ENCODE data around the gene ZMYND19.

The ZMYND19 gene

DNA sequence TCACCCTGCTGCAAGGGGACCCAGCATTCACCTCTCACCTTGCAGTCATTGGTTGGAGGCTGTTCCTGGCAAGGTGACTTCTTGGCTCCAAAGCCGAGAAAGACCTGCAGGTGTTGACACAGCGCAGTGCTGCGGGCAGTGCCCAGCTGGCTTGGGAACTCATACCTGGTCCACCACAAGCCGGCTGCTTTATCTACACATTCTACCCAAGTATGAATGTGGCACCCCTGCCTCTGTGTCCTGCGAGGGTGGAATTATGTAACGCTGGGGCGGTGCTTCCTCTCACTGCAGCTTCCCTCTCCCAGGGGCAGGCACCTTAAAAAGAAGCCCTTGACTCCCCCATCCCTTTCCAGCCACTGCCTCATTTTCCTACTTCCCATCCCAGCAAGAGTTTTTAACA lies 2.5 kb upstream of the ZMYND19 start (continued):
- TF ChIP-seq, protein P1, sequence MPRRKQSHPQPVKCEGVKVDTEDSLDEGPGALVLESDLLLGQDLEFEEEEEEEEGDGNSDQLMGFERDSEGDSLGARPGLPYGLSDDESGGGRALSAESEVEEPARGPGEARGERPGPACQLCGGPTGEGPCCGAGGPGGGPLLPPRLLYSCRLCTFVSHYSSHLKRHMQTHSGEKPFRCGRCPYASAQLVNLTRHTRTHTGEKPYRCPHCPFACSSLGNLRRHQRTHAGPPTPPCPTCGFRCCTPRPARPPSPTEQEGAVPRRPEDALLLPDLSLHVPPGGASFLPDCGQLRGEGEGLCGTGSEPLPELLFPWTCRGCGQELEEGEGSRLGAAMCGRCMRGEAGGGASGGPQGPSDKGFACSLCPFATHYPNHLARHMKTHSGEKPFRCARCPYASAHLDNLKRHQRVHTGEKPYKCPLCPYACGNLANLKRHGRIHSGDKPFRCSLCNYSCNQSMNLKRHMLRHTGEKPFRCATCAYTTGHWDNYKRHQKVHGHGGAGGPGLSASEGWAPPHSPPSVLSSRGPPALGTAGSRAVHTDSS (tag by site-specific recombination; IDR thresholded peaks at IDR 0.05), result no peak
- no peak for TF ChIP-seq ZBTB1 (tag by site-specific recombination; IDR thresholded peaks at IDR 0.05)
- no peak for TF ChIP-seq ZNF174 (tag by site-specific recombination; IDR thresholded peaks at IDR 0.05)

DNA sequence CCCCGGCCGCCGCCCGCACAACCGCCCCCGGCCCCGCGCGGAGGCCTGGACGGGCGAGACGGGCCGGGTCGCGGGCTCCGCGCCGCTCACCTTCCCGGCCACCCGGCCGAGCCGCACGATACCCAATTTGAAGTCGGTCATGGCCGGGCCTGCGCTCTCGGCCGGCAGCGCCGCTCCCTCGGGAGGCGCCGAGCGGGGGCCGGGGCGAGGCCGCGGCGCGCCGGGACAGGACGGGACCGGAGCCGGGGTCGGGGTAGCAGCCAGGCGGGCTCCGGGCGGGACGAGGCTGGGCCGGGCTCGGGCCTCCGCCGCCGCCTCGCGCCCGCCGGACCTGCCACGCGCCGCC lies 216 bp downstream of the ZMYND19 start:
- peak overlapping the region; percentile 75; the same call in 1 of the 2 replicates for H3K27ac ChIP-seq (ENCODE audit: extremely low read depth, low read depth, low read length)

GRCh38 chr9:137589441-137590122 lies 730 bp downstream of the ZMYND19 start:
- Histone ChIP-seq H3K36me3 (ENCODE audit: control insufficient read depth in 2 of 2, insufficient read depth in 1 of 2, low read length in 2 of 2) (peaks cover 11 to 48% of the 10 kb centered on the region in 2 experiments; a peak in 2 of 3 replicates), H3K4me3 (ENCODE audit: low read depth, low read length) (peak overlapping the region; percentile 69), H3K4me1 (ENCODE audit: control insufficient read depth, insufficient read depth, low read length) (peaks cover 2% of the 10 kb centered on the region; the same call in 1 of the 2 replicates), H3K27ac (ENCODE audit: extremely low read depth, low read depth, low read length) (peak overlapping the region; percentile 75; the same call in 1 of the 2 replicates), H3K9me3 (ENCODE audit: control insufficient read depth, insufficient read depth, low read depth, low read length) (no peaks in the 10 kb centered on the region)
- ChIA-PET POLR2A (interaction anchor here (0.7 to 4.2 kb wide), 5 partner anchors 10 to 130 kb away, joined by 3 to 24 read pairs (median 14); partner anchors contain the start of genes ARRDC1, DPH7 and EHMT1), CTCF (interaction anchor here (0.6 to 2.6 kb wide), 5 partner anchors 7 to 55 kb away, joined by 3 to 24 read pairs (median 3); partner anchors contain the start of gene DPH7)
- TF ChIP-seq KLF10 (tag by site-specific recombination; IDR thresholded peaks at IDR 0.05) (0 out of 2 replicates have a peak, but pooled peaks have one; percentile 34), ZNF660 (tag by site-specific recombination; IDR thresholded peaks at IDR 0.05) (peak; percentile 21; the same call in 1 of the 2 replicates), ZNF548 (tag by site-specific recombination; IDR thresholded peaks at IDR 0.05) (no peak), ZBTB20 (tag by site-specific recombination; IDR thresholded peaks at IDR 0.05) (peak; percentile 38; the same call in 1 of the 2 replicates), ZNF449 (tag by site-specific recombination; IDR thresholded peaks at IDR 0.05) (peak; percentile 84), ZNF610 (tag by site-specific recombination; IDR thresholded peaks at IDR 0.05; ENCODE audit: borderline replicate concordance) (no peak), ZNF37A (tag by site-specific recombination; IDR thresholded peaks at IDR 0.05) (no peak), ZNF292 (tag by site-specific recombination; IDR thresholded peaks at IDR 0.05; ENCODE audit: borderline replicate concordance, low read depth) (no peak)
- TF ChIP-seq, protein P2, sequence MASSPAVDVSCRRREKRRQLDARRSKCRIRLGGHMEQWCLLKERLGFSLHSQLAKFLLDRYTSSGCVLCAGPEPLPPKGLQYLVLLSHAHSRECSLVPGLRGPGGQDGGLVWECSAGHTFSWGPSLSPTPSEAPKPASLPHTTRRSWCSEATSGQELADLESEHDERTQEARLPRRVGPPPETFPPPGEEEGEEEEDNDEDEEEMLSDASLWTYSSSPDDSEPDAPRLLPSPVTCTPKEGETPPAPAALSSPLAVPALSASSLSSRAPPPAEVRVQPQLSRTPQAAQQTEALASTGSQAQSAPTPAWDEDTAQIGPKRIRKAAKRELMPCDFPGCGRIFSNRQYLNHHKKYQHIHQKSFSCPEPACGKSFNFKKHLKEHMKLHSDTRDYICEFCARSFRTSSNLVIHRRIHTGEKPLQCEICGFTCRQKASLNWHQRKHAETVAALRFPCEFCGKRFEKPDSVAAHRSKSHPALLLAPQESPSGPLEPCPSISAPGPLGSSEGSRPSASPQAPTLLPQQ (tag by site-specific recombination; IDR thresholded peaks at IDR 0.05), result 0 out of 2 replicates have a peak, but pooled peaks have one; percentile 14

More for the DNA sequence above, 216 bp downstream of the ZMYND19 start:
- ChIA-PET POLR2A (interaction anchor here (1.4 to 4.2 kb wide), 10 partner anchors 9 to 131 kb away, joined by 3 to 43 read pairs (median 12); partner anchors contain the start of genes ARRDC1, DPH7, EHMT1 and MRPL41), CTCF (interaction anchor here (0.6 to 1.5 kb wide), 4 partner anchors 8 to 55 kb away, joined by 3 to 6 read pairs (median 3); partner anchors contain the start of gene DPH7)
- TF ChIP-seq, protein P3, sequence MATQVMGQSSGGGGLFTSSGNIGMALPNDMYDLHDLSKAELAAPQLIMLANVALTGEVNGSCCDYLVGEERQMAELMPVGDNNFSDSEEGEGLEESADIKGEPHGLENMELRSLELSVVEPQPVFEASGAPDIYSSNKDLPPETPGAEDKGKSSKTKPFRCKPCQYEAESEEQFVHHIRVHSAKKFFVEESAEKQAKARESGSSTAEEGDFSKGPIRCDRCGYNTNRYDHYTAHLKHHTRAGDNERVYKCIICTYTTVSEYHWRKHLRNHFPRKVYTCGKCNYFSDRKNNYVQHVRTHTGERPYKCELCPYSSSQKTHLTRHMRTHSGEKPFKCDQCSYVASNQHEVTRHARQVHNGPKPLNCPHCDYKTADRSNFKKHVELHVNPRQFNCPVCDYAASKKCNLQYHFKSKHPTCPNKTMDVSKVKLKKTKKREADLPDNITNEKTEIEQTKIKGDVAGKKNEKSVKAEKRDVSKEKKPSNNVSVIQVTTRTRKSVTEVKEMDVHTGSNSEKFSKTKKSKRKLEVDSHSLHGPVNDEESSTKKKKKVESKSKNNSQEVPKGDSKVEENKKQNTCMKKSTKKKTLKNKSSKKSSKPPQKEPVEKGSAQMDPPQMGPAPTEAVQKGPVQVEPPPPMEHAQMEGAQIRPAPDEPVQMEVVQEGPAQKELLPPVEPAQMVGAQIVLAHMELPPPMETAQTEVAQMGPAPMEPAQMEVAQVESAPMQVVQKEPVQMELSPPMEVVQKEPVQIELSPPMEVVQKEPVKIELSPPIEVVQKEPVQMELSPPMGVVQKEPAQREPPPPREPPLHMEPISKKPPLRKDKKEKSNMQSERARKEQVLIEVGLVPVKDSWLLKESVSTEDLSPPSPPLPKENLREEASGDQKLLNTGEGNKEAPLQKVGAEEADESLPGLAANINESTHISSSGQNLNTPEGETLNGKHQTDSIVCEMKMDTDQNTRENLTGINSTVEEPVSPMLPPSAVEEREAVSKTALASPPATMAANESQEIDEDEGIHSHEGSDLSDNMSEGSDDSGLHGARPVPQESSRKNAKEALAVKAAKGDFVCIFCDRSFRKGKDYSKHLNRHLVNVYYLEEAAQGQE (tag by site-specific recombination; IDR thresholded peaks at IDR 0.05), result no peak
- TF ChIP-seq ZNF560 (tag by site-specific recombination; IDR thresholded peaks at IDR 0.05; ENCODE audit: borderline replicate concordance), result no peak
- no peak for TF ChIP-seq HOXC10 (CRISPR knock-in tag; IDR thresholded peaks at IDR 0.05)
- no peak for TF ChIP-seq SP3 (tag by site-specific recombination; IDR thresholded peaks at IDR 0.05)
- TF ChIP-seq INSM2 (tag by site-specific recombination; IDR thresholded peaks at IDR 0.05), result no peak
- TF ChIP-seq ZNF174 (tag by site-specific recombination; IDR thresholded peaks at IDR 0.05), result no peak
- no peak for TF ChIP-seq ZNF121 (tag by site-specific recombination; IDR thresholded peaks at IDR 0.05)
- TF ChIP-seq ZNF19 (tag by site-specific recombination; IDR thresholded peaks at IDR 0.05; ENCODE audit: low read depth), result no peak
- no peak for TF ChIP-seq ZNF16 (tag by site-specific recombination; IDR thresholded peaks at IDR 0.05; ENCODE audit: low read depth)
- TF ChIP-seq ZSCAN16 (tag by site-specific recombination; IDR thresholded peaks at IDR 0.05), result no peak
- no peak for TF ChIP-seq ZNF24 (tag by site-specific recombination; IDR thresholded peaks at IDR 0.05)
- TF ChIP-seq ZXDB (tag by site-specific recombination; IDR thresholded peaks at IDR 0.05), result no peak
- no peak for TF ChIP-seq ZNF223 (tag by site-specific recombination; IDR thresholded peaks at IDR 0.05)
- TF ChIP-seq KLF16 (tag by site-specific recombination; IDR thresholded peaks at IDR 0.05), result no peak
- no peak for TF ChIP-seq IKZF3 (tag by site-specific recombination; IDR thresholded peaks at IDR 0.05)
- no peaks in the 10 kb centered on the region for H3K9me3 ChIP-seq (ENCODE audit: control insufficient read depth, insufficient read depth, low read depth, low read length)
- H3K4me1 ChIP-seq (ENCODE audit: control insufficient read depth, insufficient read depth, low read length), result peaks cover 2% of the 10 kb centered on the region; the same call in 1 of the 2 replicates
- peaks cover 8 to 43% of the 10 kb centered on the region in 2 experiments; a peak in 2 of 3 replicates for H3K36me3 ChIP-seq (ENCODE audit: control insufficient read depth in 2 of 2, insufficient read depth in 1 of 2, low read length in 2 of 2)
- peak overlapping the region; percentile 69 for H3K4me3 ChIP-seq (ENCODE audit: low read depth, low read length)

All from HEK293 (cell line).